Sigmoid colon (tissue), 7 donors: ENCODE data around the gene CMTM7. TPM values are rescaled to one million over a fixed set of nuclear protein-coding genes. Genes with fewer than 3 reads are reported as not detected.

Experiments
- DNase-seq: peaks from one replicate; pipeline ENCODE4 v3.0.0-alpha.2; 2019
- H3K27ac ChIP-seq, 4 donors: fragments of 200-600 bp; sonication (generic); one replicate each; pipeline ENCODE4 v1.5.1; 2016 to 2019; ENCODE audit warnings: mild to moderate bottlenecking in 1 of 4
- H3K27me3 ChIP-seq, 3 donors: fragments of 200-600 bp; sonication (generic); one replicate each; pipeline ENCODE4 v1.5.1; 2019; ENCODE audit warnings: mild to moderate bottlenecking in 1 of 3
- H3K36me3 ChIP-seq, 4 donors: fragments of 200-600 bp; sonication (generic); one replicate each; pipeline ENCODE4 v1.5.1; 2016 to 2019
- H3K4me1 ChIP-seq, 4 donors: fragments of 200-600 bp; sonication (generic); one replicate each; pipeline ENCODE4 v1.5.1; 2017 to 2019
- H3K4me3 ChIP-seq, 4 donors: fragments of 200-600 bp; sonication (generic); one replicate each; pipeline ENCODE4 v1.5.1; 2017 to 2019; ENCODE audit warnings: mild to moderate bottlenecking in 2 of 4, moderate library complexity in 1 of 4
- H3K9me3 ChIP-seq, 4 donors: fragments of 200-600 bp in 3 of 4; sonication (generic) in 3 of 4; one replicate each; pipeline versions ENCODE4 v1.5.1 to v1.6.1; 2013 to 2019
- EP300 ChIP-seq, 4 donors: sonication (generic); formaldehyde crosslinking; IDR thresholded peaks; one replicate each; pipeline ENCODE4 v1.6.1; 2017; ENCODE audit warnings: antibody characterized with exemption in 4 of 4
- POLR2A ChIP-seq, 2 donors: fragments of 450-650 bp; IDR thresholded peaks; one replicate each; pipeline ENCODE4 v1.6.1; 2016; ENCODE audit warnings: antibody characterized with exemption in 2 of 2, mild to moderate bottlenecking in 2 of 2, moderate library complexity in 2 of 2
- POLR2AphosphoS5 ChIP-seq, 4 donors: sonication (generic); formaldehyde crosslinking; IDR thresholded peaks; one replicate each; pipeline ENCODE4 v1.6.1; 2017; ENCODE audit warnings: antibody characterized with exemption in 4 of 4
- WGBS, 2 donors: extraction: QIAGEN DNeasy Blood & Tissue Kit; methylation state at CpG; one replicate each; pipeline ENCODE4 v1.1.7; 2013; 5-methylcytosine and 5-hydroxymethylcytosine counted together
- intact Hi-C: fragments of 100-400 bp; cut with DNase I; formaldehyde crosslinking; loops from one replicate; pipeline ENCODE4 v1.15.1; 2023
- polyA plus RNA-seq, 3 donors: library from polyadenylated mRNA; stranded (reverse); fragments of 200-250 nt; gene quantifications; one replicate each; pipeline ENCODE4 v1.2.3, GENCODE V29; 2013
- total RNA-seq, 4 donors: library from RNA; depleted of rRNA; stranded (reverse); fragments of >200 nt; gene quantifications; one replicate each; pipeline ENCODE4 v1.1.0, GENCODE V29; 2016
- TF ChIP-seq, protein P1 (sequence below), 4 experiments: fragments of 450-650 bp in 3 of 4; fragments of 200-600 bp in 1 of 4; IDR thresholded peaks; one replicate each; pipeline ENCODE4 v1.5.1; 2016 to 2019; ENCODE audit warnings: antibody characterized with exemption in 4 of 4, mild to moderate bottlenecking in 3 of 4, moderate library complexity in 2 of 4
- donor health status: healthy with polysubstance abuse.
- donor health status: Bipolar disorder and iron deficiency.
- donor health status: healthy.

The CMTM7 gene
- total and polyA plus RNA-seq, 7 donors, result 3.6 to 13.3 (median 7.2) TPM

DNA sequence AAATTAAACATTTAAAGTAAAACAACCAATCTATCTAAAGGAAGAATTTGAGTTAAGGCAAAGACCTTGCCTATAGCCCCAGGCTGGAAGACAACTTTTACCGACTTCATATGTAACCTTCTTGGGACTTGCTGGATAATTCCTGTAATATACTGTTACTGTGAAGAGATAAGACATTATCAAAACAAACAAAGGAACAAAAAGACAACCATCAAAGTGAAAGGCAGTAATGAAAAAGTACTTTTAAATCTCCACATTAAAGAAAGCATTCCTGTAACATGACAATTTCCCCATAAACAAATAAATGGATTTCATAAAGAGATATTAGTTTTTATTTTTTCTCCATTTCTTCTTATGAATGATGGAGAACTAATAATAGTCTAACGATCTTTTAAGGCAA, 108.6 kb downstream of the CMTM7 start:
- TF ChIP-seq EP300 (IDR thresholded peaks at IDR 0.05) (no peak), POLR2AphosphoS5 (IDR thresholded peaks at IDR 0.05) (no peak), POLR2A (IDR thresholded peaks at IDR 0.05) (no peak)
- TF ChIP-seq, protein P1, sequence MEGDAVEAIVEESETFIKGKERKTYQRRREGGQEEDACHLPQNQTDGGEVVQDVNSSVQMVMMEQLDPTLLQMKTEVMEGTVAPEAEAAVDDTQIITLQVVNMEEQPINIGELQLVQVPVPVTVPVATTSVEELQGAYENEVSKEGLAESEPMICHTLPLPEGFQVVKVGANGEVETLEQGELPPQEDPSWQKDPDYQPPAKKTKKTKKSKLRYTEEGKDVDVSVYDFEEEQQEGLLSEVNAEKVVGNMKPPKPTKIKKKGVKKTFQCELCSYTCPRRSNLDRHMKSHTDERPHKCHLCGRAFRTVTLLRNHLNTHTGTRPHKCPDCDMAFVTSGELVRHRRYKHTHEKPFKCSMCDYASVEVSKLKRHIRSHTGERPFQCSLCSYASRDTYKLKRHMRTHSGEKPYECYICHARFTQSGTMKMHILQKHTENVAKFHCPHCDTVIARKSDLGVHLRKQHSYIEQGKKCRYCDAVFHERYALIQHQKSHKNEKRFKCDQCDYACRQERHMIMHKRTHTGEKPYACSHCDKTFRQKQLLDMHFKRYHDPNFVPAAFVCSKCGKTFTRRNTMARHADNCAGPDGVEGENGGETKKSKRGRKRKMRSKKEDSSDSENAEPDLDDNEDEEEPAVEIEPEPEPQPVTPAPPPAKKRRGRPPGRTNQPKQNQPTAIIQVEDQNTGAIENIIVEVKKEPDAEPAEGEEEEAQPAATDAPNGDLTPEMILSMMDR (IDR thresholded peaks at IDR 0.05), result no peak
- Histone ChIP-seq H3K36me3 (no peaks in the 10 kb centered on the region), H3K9me3 (no peaks in the 10 kb centered on the region), H3K27ac (peak overlapping the region in 1 of 4 donors; percentile 97), H3K4me1 (peaks cover 0 to 22% (median 18%) of the 10 kb centered on the region in 4 donors), H3K27me3 (no peaks in the 10 kb centered on the region), H3K4me3 (no peak overlapping the region)
- DNase-seq, result no peak
- WGBS, 2 donors, result 50 to 74% methylated on average over 2 of the region's 2 CpGs
- intact Hi-C loops, result loop anchor here (5.0 kb wide), 1 partner anchor 187 kb away; the partner anchor contains the start of gene CNOT10

DNA sequence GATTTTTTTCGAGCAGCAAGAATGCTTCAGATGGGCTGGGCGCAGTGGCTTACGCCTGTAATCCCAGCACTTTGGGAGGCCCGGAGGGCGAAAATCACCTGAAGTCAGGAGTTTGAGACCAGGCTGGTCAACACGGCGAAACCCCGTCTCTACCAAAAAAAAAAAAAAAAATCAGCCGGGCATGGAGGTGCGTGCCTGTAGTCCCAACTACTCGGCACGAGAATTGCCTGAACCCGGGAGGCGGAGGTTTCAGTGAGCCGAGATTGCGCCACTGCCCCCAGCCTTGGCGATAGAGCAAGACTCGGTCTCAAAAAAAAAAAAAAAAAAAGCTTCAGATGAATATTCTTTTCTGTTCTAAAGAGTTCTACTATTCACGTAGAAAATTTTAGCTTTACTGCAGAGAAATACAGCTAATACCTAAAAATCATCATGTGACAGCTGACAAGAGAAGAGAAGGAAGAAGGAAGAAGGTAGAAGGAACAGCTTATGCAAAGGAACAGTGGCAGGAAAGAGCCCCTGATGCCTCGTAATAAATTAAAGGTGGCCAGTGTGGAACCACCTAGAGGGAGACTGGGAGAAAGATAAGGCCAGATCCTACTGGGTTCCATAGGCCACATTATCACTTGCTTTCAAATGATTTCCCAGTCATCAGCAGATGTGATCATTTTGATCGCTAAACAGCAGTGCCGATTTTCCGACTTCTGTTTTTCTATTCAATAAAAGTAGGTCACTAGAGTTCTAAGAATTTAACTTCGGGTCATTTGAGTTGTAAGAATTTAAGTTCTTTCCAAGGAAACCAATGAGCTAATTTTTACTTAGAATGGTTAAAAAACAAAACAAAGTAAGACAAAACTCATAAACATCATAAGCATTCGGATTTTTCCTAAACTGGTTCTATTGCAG, 109.5 kb downstream of the CMTM7 start:
- H3K36me3 ChIP-seq, result no peaks in the 10 kb centered on the region
- peak overlapping the region; percentile 67 to 98 (median 95) for H3K4me3 ChIP-seq
- no peaks in the 10 kb centered on the region for H3K9me3 ChIP-seq
- DNase-seq, result no peak
- TF ChIP-seq EP300 (IDR thresholded peaks at IDR 0.05) (no peak), POLR2A (IDR thresholded peaks at IDR 0.05) (no peak), POLR2AphosphoS5 (IDR thresholded peaks at IDR 0.05) (no peak)
- TF ChIP-seq, protein P1 (IDR thresholded peaks at IDR 0.05), result no peak
- WGBS, 2 donors, result 70 to 81% methylated on average over 25 of the region's 25 CpGs
- intact Hi-C loops, result loop anchor here (5.0 kb wide), 1 partner anchor 186 kb away; the partner anchor contains the start of gene CNOT10
- H3K27me3 ChIP-seq, result no peaks in the 10 kb centered on the region
- H3K4me1 ChIP-seq, result peaks cover 0 to 22% (median 18%) of the 10 kb centered on the region in 4 donors
- peak overlapping the region; percentile 96 to 99 (median 97) for H3K27ac ChIP-seq

DNA sequence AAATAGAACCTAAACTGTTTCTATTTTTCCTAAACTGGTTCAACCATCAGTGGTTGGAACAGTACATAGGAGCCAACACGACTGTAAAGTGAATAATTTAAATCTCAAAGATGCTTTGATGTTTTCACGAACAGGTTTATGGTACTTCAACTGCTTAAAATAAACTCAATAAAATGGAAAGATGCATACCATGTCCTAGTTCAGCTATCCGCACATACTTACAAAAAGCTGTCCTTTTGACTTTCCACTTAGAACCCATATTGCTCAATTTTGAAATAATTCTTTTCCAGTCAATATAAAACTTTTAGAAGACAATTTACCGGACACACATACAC, 110.1 kb downstream of the CMTM7 start:
- H3K36me3 ChIP-seq, result no peaks in the 10 kb centered on the region
- no peaks in the 10 kb centered on the region for H3K27me3 ChIP-seq
- no peak for DNase-seq
- H3K4me3 ChIP-seq, result peak overlapping the region; percentile 67 to 98 (median 95)
- intact Hi-C loops, result loop anchor here (2.0 to 5.0 kb wide), 2 partner anchors 69 to 186 kb away; partner anchors contain the start of genes CNOT10 and DYNC1LI1
- H3K27ac ChIP-seq, result peak overlapping the region; percentile 96 to 99 (median 97)
- no peaks in the 10 kb centered on the region for H3K9me3 ChIP-seq
- H3K4me1 ChIP-seq, result peaks cover 0 to 22% (median 18%) of the 10 kb centered on the region in 4 donors
- 1 to 4% methylated on average over 4 of the region's 4 CpGs for WGBS, 2 donors
- TF ChIP-seq POLR2AphosphoS5 (IDR thresholded peaks at IDR 0.05) (peak in 1 of 4 donors; percentile 3), EP300 (IDR thresholded peaks at IDR 0.05) (no peak)
- TF ChIP-seq, protein P1 (IDR thresholded peaks at IDR 0.05), result no peak

DNA sequence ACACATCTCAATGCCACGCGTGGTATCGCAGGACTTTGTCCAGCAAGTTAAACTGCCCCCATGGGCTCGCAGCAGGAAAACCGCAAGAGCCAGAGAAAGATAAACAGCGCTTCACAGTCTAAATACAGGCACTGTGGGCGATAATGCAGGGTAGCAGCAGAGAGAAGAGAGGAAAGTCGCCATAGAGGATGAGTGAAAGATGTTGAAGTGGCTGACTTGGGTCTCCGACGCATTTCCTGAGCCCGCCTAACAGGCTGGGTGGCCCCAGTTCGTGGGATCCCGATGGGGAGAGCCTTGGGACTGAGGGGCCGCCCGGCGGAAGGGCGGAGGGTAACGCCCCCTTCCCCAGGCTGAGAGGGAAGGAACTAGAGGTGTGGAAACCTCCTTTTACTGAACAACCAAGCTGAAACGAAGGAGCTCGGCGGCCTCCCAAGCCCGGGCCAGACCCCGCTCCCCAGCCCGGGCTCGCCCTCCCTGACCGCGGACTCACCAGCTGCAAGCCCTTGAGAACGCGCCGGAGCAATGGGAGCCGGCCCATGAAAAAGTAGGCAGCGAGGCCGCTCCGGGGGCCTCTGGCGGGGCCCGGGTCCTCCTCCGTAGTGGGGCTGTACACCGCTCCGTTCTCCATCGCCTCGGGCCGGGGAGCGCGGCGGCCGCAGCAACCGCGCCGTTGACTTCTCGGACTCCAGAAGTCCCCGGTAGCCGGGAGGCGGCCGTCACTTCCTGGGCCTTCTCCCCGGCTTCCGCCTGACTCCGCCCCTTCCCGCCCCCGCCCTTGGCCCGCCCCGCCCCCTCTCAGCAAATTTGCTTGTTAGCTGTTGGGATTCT, 110.7 kb downstream of the CMTM7 start, which contains the start of gene CMTM6:
TSS of gene CMTM6 (minus strand) at position 735 of the 828 bp plus-strand sequence. CDS start at position 628, 107 bp downstream.
- TF ChIP-seq POLR2A (IDR thresholded peaks at IDR 0.05) (peak; percentile 37 to 49), POLR2AphosphoS5 (IDR thresholded peaks at IDR 0.05) (peak; percentile 79 to 92 (median 83)), EP300 (IDR thresholded peaks at IDR 0.05) (peak in 1 of 4 donors; percentile 32)
- TF ChIP-seq, protein P1 (IDR thresholded peaks at IDR 0.05), result no peak
- intact Hi-C loops, result loop anchor here (2.0 to 5.0 kb wide), 2 partner anchors 68 to 185 kb away; partner anchors contain the start of genes CNOT10 and DYNC1LI1
- WGBS, 2 donors, result 0% methylated on average over 61 of the region's 61 CpGs
- Histone ChIP-seq H3K27me3 (no peaks in the 10 kb centered on the region), H3K9me3 (no peaks in the 10 kb centered on the region), H3K4me1 (peaks cover 0 to 22% (median 18%) of the 10 kb centered on the region in 4 donors), H3K27ac (peak within 1 kb of the TSS; percentile 96 to 99 (median 97)), H3K4me3 (peak within 1 kb of the TSS; percentile 67 to 98 (median 95)), H3K36me3 (no peaks in the 10 kb centered on the region)
- DNase-seq, result peak; percentile 91
